GM23338 (cell line): ENCODE results near the gene MS4A15. TPM values are rescaled to one million over a fixed set of nuclear protein-coding genes. Genes with fewer than 3 reads are reported as not detected.

ENCODE experiments used
- ATAC-seq: fragments of 200-7000 bp; cut with Tn5 transposase; 3 replicates; pipeline ENCODE4 v1.9.1; 2020
- DNase-seq: peaks from one replicate; pipeline ENCODE4 v3.0.0-alpha.2; 2015; ENCODE audit warnings: low spot score
- H2AFZ ChIP-seq: fragments of 200-600 bp; sonication (generic); 2 replicates; pipeline ENCODE4 v1.8.0; 2016; ENCODE audit warnings: antibody characterized with exemption, mild to moderate bottlenecking, moderate library complexity
- H3F3A ChIP-seq: fragments of 200-600 bp; sonication (generic); replicated peaks from 2 replicates; pipeline ENCODE4 v1.8.0; 2017; ENCODE audit warnings: antibody characterized with exemption, mixed run types, low read depth
- H3K27ac ChIP-seq: fragments of 200-600 bp; sonication (generic); 2 replicates; pipeline ENCODE4 v1.6.1; 2016; ENCODE audit warnings: low read depth
- H3K27me3 ChIP-seq: fragments of 200-600 bp; sonication (generic); 2 replicates; pipeline ENCODE4 v1.8.0; 2016; ENCODE audit warnings: mild to moderate bottlenecking, mixed run types, moderate library complexity; ENCODE audit not compliant: insufficient read depth
- H3K36me3 ChIP-seq: fragments of 200-600 bp; sonication (generic); 2 replicates; pipeline ENCODE4 v1.8.0; 2016; ENCODE audit warnings: mild to moderate bottlenecking; ENCODE audit not compliant: insufficient read depth
- H3K4me1 ChIP-seq: fragments of 200-600 bp; sonication (generic); 2 replicates; pipeline ENCODE4 v1.8.0; 2016; ENCODE audit warnings: mild to moderate bottlenecking, moderate library complexity; ENCODE audit not compliant: insufficient read depth
- H3K4me2 ChIP-seq: fragments of 200-600 bp; sonication (generic); 2 replicates; pipeline ENCODE4 v1.7.1; 2017; ENCODE audit warnings: mixed run types
- H3K4me3 ChIP-seq: fragments of 200-600 bp; sonication (generic); 2 replicates; pipeline ENCODE4 v1.6.1; 2016; ENCODE audit warnings: mixed run types
- H3K79me2 ChIP-seq: fragments of 200-600 bp; sonication (generic); replicated peaks from 2 replicates; pipeline ENCODE4 v1.8.0; 2017; ENCODE audit warnings: mild to moderate bottlenecking; ENCODE audit not compliant: insufficient read depth
- H3K9me2 ChIP-seq: fragments of 200-600 bp; sonication (generic); 2 replicates; pipeline ENCODE4 v1.8.0; 2017; ENCODE audit not compliant: insufficient read depth
- H4K20me1 ChIP-seq: fragments of 200-600 bp; sonication (generic); replicated peaks from 2 replicates; pipeline ENCODE4 v1.8.0; 2017; ENCODE audit warnings: mild to moderate bottlenecking; ENCODE audit not compliant: insufficient read depth
- H3K27ac Mint-ChIP-seq: 2 replicates; pipeline ENCODE4 v1.8.0; 2020; ENCODE audit warnings: inconsistent platforms, mild to moderate bottlenecking, moderate library complexity, mixed read lengths
- H3K27me3 Mint-ChIP-seq: 3 replicates; pipeline ENCODE4 v1.8.0; 2022; ENCODE audit warnings: low read depth, mild to moderate bottlenecking, moderate library complexity, mixed read lengths, inconsistent platforms; ENCODE audit not compliant: insufficient read depth, poor library complexity
- H3K36me3 Mint-ChIP-seq: 3 replicates; pipeline ENCODE4 v1.8.0; 2021; ENCODE audit warnings: low read depth, mild to moderate bottlenecking, inconsistent platforms, moderate library complexity, mixed read lengths
- H3K4me1 Mint-ChIP-seq: 3 replicates; pipeline ENCODE4 v1.8.0; 2020; ENCODE audit warnings: mild to moderate bottlenecking, inconsistent platforms, mixed read lengths
- H3K4me3 Mint-ChIP-seq: 3 replicates; pipeline ENCODE4 v1.8.0; 2021; ENCODE audit warnings: moderate library complexity, mild to moderate bottlenecking, inconsistent platforms, mixed read lengths
- H3K9me3 Mint-ChIP-seq: 3 replicates; pipeline ENCODE4 v1.8.0; 2020; ENCODE audit warnings: moderate library complexity, mild to moderate bottlenecking, inconsistent platforms, mixed read lengths
- CREB1 ChIP-seq: fragments of 250-450 bp; sonication (Bioruptor Pico); IDR thresholded peaks from 2 replicates; pipeline ENCODE4 v1.5.0; 2020; ENCODE audit warnings: low read depth, mild to moderate bottlenecking, moderate library complexity
- CTCF ChIP-seq, 2 experiments: fragments of 200-600 bp in 1 of 2; sonication (generic) in 1 of 2; conservative IDR thresholded peaks; 2 replicates each; pipeline versions ENCODE4 v1.5.1 to v1.6.1; 2016 to 2017; ENCODE audit warnings: antibody characterized with exemption in 2 of 2, low read depth in 2 of 2, mild to moderate bottlenecking in 2 of 2, moderate library complexity in 1 of 2
- ETS1 ChIP-seq: IDR thresholded peaks from 2 replicates; pipeline ENCODE4 v1.6.1; 2016; ENCODE audit warnings: antibody characterized with exemption
- EZH2 ChIP-seq: fragments of 200-600 bp; sonication (generic); IDR thresholded peaks from one replicate; pipeline ENCODE4 v1.8.0; 2017; ENCODE audit warnings: antibody characterized with exemption, mild to moderate bottlenecking, low read depth; ENCODE audit not compliant: unreplicated experiment
- EZH2phosphoT487 ChIP-seq: fragments of 200-600 bp; sonication (generic); IDR thresholded peaks from one replicate; pipeline ENCODE4 v1.8.1; 2018; ENCODE audit warnings: antibody characterized with exemption; ENCODE audit not compliant: unreplicated experiment
- JUNB ChIP-seq: IDR thresholded peaks from one replicate; pipeline ENCODE4 v1.6.1; 2016; ENCODE audit warnings: antibody characterized with exemption; ENCODE audit not compliant: unreplicated experiment
- NANOG ChIP-seq: IDR thresholded peaks from 2 replicates; pipeline ENCODE4 v1.6.1; 2016; ENCODE audit warnings: antibody characterized with exemption, borderline replicate concordance
- POLR2AphosphoS5 ChIP-seq: IDR thresholded peaks from 2 replicates; pipeline ENCODE4 v1.6.1; 2016; ENCODE audit warnings: antibody characterized with exemption, low read depth
- STAT1 ChIP-seq: IDR thresholded peaks from one replicate; pipeline ENCODE4 v1.6.1; 2016; ENCODE audit warnings: antibody characterized with exemption; ENCODE audit not compliant: unreplicated experiment
- ZNF114 ChIP-seq: fragments of 250-450 bp; sonication (Bioruptor Pico); IDR thresholded peaks from 2 replicates; pipeline ENCODE4 v1.5.0; 2020; ENCODE audit warnings: mild to moderate bottlenecking, moderate library complexity
- ZNF331 ChIP-seq: fragments of 250-450 bp; sonication (Bioruptor Pico); IDR thresholded peaks from 2 replicates; pipeline ENCODE4 v1.5.0; 2020; ENCODE audit warnings: low read depth, mild to moderate bottlenecking, moderate library complexity
- ZNF462 ChIP-seq: fragments of 250-450 bp; sonication (Bioruptor Pico); IDR thresholded peaks from 2 replicates; pipeline ENCODE4 v1.5.0; 2020; ENCODE audit warnings: mild to moderate bottlenecking, moderate library complexity
- polyA plus RNA-seq: library from polyadenylated mRNA; unstranded; fragments of >200 nt; fragmentation: Nextera tagmentation; extraction: Ambion mirVana; gene quantifications from 2 replicates; pipeline ENCODE4 v1.2.1, GENCODE V29; 2016
- total RNA-seq: library from RNA; depleted of rRNA; stranded (reverse); fragments of >200 nt; shearing (Covaris generic); gene quantifications from 2 replicates; pipeline ENCODE4 v1.2.3, GENCODE V29; 2014

Gene MS4A15
- total and polyA plus RNA-seq, 2 experiments from 2014 or later: 0.44 TPM; not detected in 1

- Histone ChIP-seq H4K20me1 (no peaks in the 10 kb centered on the region), H2AFZ (no peak within 1 kb of the TSS), H3K27me3 (no peaks in the 10 kb centered on the region), H3K4me3 (no peak within 1 kb of the TSS), H3K4me2 (no peak within 1 kb of the TSS), H3K27ac (no peak within 1 kb of the TSS), H3K9me2 (0 out of 2 replicates have a peak, but pooled peaks cover 3% of the 10 kb centered on the region), H3K79me2 (no peaks in the 10 kb centered on the region), H3K36me3 (no peaks in the 10 kb centered on the region), H3K4me1 (no peaks in the 10 kb centered on the region), H3F3A (no peaks in the 10 kb centered on the region)
- H3K4me1 Mint-ChIP-seq: no peaks in the 10 kb centered on the region
- DNase-seq: no peak
- TF ChIP-seq JUNB (no peak), CREB1 (CRISPR knock-in tag) (no peak), STAT1 (no peak), EZH2phosphoT487 (no peak), EZH2 (no peak), ZNF331 (CRISPR knock-in tag) (no peak), ETS1 (no peak)
- H3K27ac Mint-ChIP-seq: no peak within 1 kb of the TSS
- no peak for ATAC-seq
- peaks cover 14% of the 10 kb centered on the region for H3K9me3 Mint-ChIP-seq
- no peaks in the 10 kb centered on the region for H3K36me3 Mint-ChIP-seq
- H3K27me3 Mint-ChIP-seq: peaks cover 14% of the 10 kb centered on the region
- H3K4me3 Mint-ChIP-seq: no peak within 1 kb of the TSS
Measured at GRCh38 chr11:60724420-60724819, 32.2 kb upstream of the MS4A15 start, which contains the start of gene MS4A18. Gene MS4A18, plus strand, starts transcription at chr11:60724720.

- Histone ChIP-seq H3K79me2 (no peaks in the 10 kb centered on the region), H2AFZ (no peak overlapping the region), H3K4me2 (no peak overlapping the region), H3K36me3 (no peaks in the 10 kb centered on the region), H4K20me1 (no peaks in the 10 kb centered on the region), H3K4me3 (no peak overlapping the region), H3K4me1 (no peaks in the 10 kb centered on the region), H3K27ac (no peak overlapping the region), H3F3A (no peaks in the 10 kb centered on the region), H3K27me3 (no peaks in the 10 kb centered on the region), H3K9me2 (0 out of 2 replicates have a peak, but pooled peaks cover 4% of the 10 kb centered on the region)
- Mint-ChIP-seq H3K36me3 (no peaks in the 10 kb centered on the region), H3K27ac (no peak overlapping the region), H3K9me3 (peaks cover 4% of the 10 kb centered on the region; the same call in 1 of the 3 replicates), H3K4me1 (no peaks in the 10 kb centered on the region), H3K4me3 (no peak overlapping the region), H3K27me3 (peaks cover 14% of the 10 kb centered on the region)
- DNase-seq: no peak
- ATAC-seq: no peak
- no peak for TF ChIP-seq POLR2AphosphoS5
- no peak for TF ChIP-seq ETS1
- TF ChIP-seq NANOG: no peak
- TF ChIP-seq ZNF114 (CRISPR knock-in tag): no peak
- no peak for TF ChIP-seq EZH2
- no peak for TF ChIP-seq EZH2phosphoT487
- TF ChIP-seq CTCF (conservative IDR thresholded peaks at IDR 0.05; ENCODE audit: low read depth in 2 of 2): no peak
- no peak for TF ChIP-seq JUNB
- TF ChIP-seq ZNF462: no peak
- TF ChIP-seq ZNF331 (CRISPR knock-in tag): no peak
- no peak for TF ChIP-seq CREB1 (CRISPR knock-in tag)
- no peak for TF ChIP-seq STAT1
Measured at GRCh38 chr11:60725592-60725991, 31.1 kb upstream of the MS4A15 start.
